ENCODE data around the gene CCDC85C.
"Not testable (repeated sequence)": the region's sequence is repeated elsewhere in the genome, so short reads cannot be mapped to it uniquely, and the experiment has no call there.

The CCDC85C gene

DNA sequence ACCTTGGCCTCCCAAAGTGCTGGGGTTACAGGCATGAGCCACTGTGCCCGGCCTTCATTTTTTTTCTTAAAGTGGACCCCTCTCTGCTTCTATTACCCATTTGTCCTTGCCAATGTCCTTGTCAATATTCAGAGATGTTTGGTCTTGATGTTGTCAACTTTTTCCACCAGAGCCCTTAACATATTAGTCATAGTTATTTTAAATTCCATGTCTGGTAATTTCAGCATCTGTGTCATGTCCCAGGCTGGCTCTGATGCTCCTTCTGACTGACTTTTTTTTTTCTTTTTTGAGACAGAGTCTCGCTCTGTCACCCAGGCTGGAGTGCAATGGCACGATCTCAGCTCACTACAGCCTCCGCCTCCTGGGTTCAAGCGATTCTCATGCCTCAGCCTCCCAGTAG lies 38.8 kb upstream of the CCDC85C start:
- not testable (repeated sequence) for H3K27me3 ChIP-seq (ENCODE audit: insufficient read depth, low read length); H2AFZ ChIP-seq (ENCODE audit: low read depth, low read length); H3K4me1 ChIP-seq (ENCODE audit: insufficient read depth, low read length); H3K9me3 ChIP-seq (ENCODE audit: low read length); H3K36me3 ChIP-seq (ENCODE audit: insufficient read depth, low read length); H3K4me3 ChIP-seq (ENCODE audit: low read length)

- H3K4me3 ChIP-seq (ENCODE audit: low read length) = no peak overlapping the region
- no peaks in the 10 kb centered on the region for H3K27me3 ChIP-seq (ENCODE audit: insufficient read depth, low read length)
- no peaks in the 10 kb centered on the region for H3K36me3 ChIP-seq (ENCODE audit: insufficient read depth, low read length)
- no peak overlapping the region for H2AFZ ChIP-seq (ENCODE audit: low read depth, low read length)
- H3K4me1 ChIP-seq (ENCODE audit: insufficient read depth, low read length) = peaks cover 5% of the 10 kb centered on the region
- no peaks in the 10 kb centered on the region for H3K9me3 ChIP-seq (ENCODE audit: low read length)
Measured at GRCh38 chr14:99637624-99638023, 33.6 kb upstream of the CCDC85C start.

- Histone ChIP-seq H3K4me3 (ENCODE audit: low read length) (no peak overlapping the region), H2AFZ (ENCODE audit: low read depth, low read length) (no peak overlapping the region), H3K36me3 (ENCODE audit: insufficient read depth, low read length) (no peaks in the 10 kb centered on the region), H3K4me1 (ENCODE audit: insufficient read depth, low read length) (peaks cover 5% of the 10 kb centered on the region), H3K27me3 (ENCODE audit: insufficient read depth, low read length) (no peaks in the 10 kb centered on the region), H3K9me3 (ENCODE audit: low read length) (no peaks in the 10 kb centered on the region)
Measured at GRCh38 chr14:99636487-99636886, 32.5 kb upstream of the CCDC85C start.

- Histone ChIP-seq H3K36me3 (ENCODE audit: insufficient read depth, low read length) (no peaks in the 10 kb centered on the region), H3K9me3 (ENCODE audit: low read length) (no peaks in the 10 kb centered on the region)
Measured at GRCh38 chr14:99635116-99635515, 31.1 kb upstream of the CCDC85C start.

GRCh38 chr14:99634443-99634842 lies 30.4 kb upstream of the CCDC85C start:
- H3K4me3 ChIP-seq (ENCODE audit: low read length) = no peak overlapping the region
- H3K27me3 ChIP-seq (ENCODE audit: insufficient read depth, low read length) = no peaks in the 10 kb centered on the region
- H3K36me3 ChIP-seq (ENCODE audit: insufficient read depth, low read length) = no peaks in the 10 kb centered on the region

More at GRCh38 chr14:99635116-99635515, 31.1 kb upstream of the CCDC85C start:
- Histone ChIP-seq H2AFZ (ENCODE audit: low read depth, low read length) (no peak overlapping the region), H3K4me1 (ENCODE audit: insufficient read depth, low read length) (peaks cover 5% of the 10 kb centered on the region), H3K4me3 (ENCODE audit: low read length) (no peak overlapping the region), H3K27me3 (ENCODE audit: insufficient read depth, low read length) (no peaks in the 10 kb centered on the region)

DNA sequence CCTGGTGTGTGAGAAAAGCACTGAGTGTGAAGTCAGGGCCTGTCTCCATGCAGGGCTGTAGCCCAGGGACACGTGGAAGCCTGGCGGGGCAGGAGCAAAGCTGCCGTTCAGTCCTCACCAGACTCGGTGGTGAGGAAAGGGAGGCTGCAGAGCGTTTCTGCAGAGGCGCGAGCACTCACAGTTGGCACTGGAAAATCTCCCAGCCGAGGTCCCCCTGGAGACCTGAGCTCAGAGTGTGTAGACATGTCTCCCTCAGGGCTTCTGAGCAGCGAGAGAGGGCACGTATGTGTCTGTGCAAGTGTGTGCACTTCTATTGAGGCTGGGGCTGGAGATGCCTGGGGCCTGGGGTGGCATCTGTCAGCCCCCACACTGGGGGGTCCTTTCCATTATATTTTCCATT lies 29.9 kb upstream of the CCDC85C start:
- no peaks in the 10 kb centered on the region for H3K27me3 ChIP-seq (ENCODE audit: insufficient read depth, low read length)
- peaks cover 7% of the 10 kb centered on the region for H3K4me1 ChIP-seq (ENCODE audit: insufficient read depth, low read length)
- H3K4me3 ChIP-seq (ENCODE audit: low read length) = no peak overlapping the region
- H3K36me3 ChIP-seq (ENCODE audit: insufficient read depth, low read length) = no peaks in the 10 kb centered on the region
- no peak overlapping the region for H2AFZ ChIP-seq (ENCODE audit: low read depth, low read length)
- no peaks in the 10 kb centered on the region for H3K9me3 ChIP-seq (ENCODE audit: low read length)

More at GRCh38 chr14:99634443-99634842, 30.4 kb upstream of the CCDC85C start:
- H3K4me1 ChIP-seq (ENCODE audit: insufficient read depth, low read length) = peaks cover 5% of the 10 kb centered on the region
- no peak overlapping the region for H2AFZ ChIP-seq (ENCODE audit: low read depth, low read length)
- no peaks in the 10 kb centered on the region for H3K9me3 ChIP-seq (ENCODE audit: low read length)

GRCh38 chr14:99633141-99633540 lies 29.1 kb upstream of the CCDC85C start:
- no peak overlapping the region for H3K4me3 ChIP-seq (ENCODE audit: low read length)
- H2AFZ ChIP-seq (ENCODE audit: low read depth, low read length) = no peak overlapping the region
- H3K36me3 ChIP-seq (ENCODE audit: insufficient read depth, low read length) = no peaks in the 10 kb centered on the region
- peaks cover 7% of the 10 kb centered on the region for H3K4me1 ChIP-seq (ENCODE audit: insufficient read depth, low read length)
- H3K27me3 ChIP-seq (ENCODE audit: insufficient read depth, low read length) = no peaks in the 10 kb centered on the region
- no peaks in the 10 kb centered on the region for H3K9me3 ChIP-seq (ENCODE audit: low read length)

DNA sequence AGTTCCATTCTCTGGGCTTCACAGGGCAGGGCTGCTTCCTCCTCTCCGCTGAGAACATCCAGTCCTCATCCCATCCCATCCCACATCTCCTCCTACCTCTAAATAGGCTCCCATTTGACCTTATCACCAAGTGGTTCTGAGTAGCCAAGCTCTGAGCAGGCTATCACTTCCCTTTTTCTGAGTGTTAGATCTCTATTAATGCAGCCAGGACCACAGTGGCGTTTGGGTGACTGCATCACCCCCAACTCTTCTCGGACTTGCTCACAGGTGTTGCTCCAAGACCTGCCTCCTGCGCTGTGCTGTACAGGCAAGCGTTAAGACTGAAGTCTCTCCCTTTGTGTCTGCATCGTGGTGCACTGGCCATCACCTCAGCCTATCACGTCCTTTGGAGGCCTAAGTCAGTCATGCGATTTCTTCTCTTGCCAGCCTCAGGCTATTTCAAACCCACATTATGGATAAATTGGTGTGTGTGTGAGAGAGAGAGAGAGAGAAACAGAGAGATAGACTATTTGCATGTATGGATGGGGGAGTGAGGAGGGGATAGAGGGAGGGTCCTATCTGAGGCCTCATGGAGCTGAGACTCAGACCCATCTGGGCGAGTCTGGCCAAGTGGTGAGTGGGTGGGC lies 28.5 kb upstream of the CCDC85C start:
- Histone ChIP-seq H3K36me3 (ENCODE audit: insufficient read depth, low read length) (no peaks in the 10 kb centered on the region), H3K4me3 (ENCODE audit: low read length) (no peak overlapping the region), H3K9me3 (ENCODE audit: low read length) (no peaks in the 10 kb centered on the region), H3K27me3 (ENCODE audit: insufficient read depth, low read length) (no peaks in the 10 kb centered on the region), H2AFZ (ENCODE audit: low read depth, low read length) (no peak overlapping the region), H3K4me1 (ENCODE audit: insufficient read depth, low read length) (peaks cover 7% of the 10 kb centered on the region)

DNA sequence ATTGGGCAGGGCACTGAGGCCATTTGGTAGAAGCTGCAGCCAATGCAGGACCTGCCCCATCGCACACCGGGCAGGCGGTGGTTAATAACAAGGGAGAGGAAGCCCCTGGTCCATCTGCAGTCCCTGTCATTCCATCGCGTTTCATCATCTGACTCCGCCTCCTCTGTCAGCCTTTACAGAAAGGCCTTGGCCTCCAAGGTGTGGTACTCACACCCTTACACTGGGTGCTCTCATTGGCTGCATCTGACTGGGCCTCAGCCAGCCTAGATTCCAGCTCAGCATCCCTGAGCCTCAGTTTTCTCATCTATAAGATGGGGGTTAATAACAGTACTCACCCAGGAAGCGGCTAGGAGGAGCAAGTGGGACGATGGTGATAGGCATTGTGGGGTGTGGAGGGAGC lies 26.2 kb upstream of the CCDC85C start:
- H3K9me3 ChIP-seq (ENCODE audit: low read length) = no peaks in the 10 kb centered on the region
- no peak overlapping the region for H3K4me3 ChIP-seq (ENCODE audit: low read length)

GRCh38 chr14:99628887-99629618 lies 25.0 kb upstream of the CCDC85C start:
- H3K4me1 ChIP-seq (ENCODE audit: insufficient read depth, low read length) = peaks cover 3% of the 10 kb centered on the region
- no peak overlapping the region for H2AFZ ChIP-seq (ENCODE audit: low read depth, low read length)
- H3K27me3 ChIP-seq (ENCODE audit: insufficient read depth, low read length) = no peaks in the 10 kb centered on the region
- H3K4me3 ChIP-seq (ENCODE audit: low read length) = no peak overlapping the region
- no peaks in the 10 kb centered on the region for H3K36me3 ChIP-seq (ENCODE audit: insufficient read depth, low read length)
- H3K9me3 ChIP-seq (ENCODE audit: low read length) = no peaks in the 10 kb centered on the region

More for the DNA sequence above, 26.2 kb upstream of the CCDC85C start:
- Histone ChIP-seq H2AFZ (ENCODE audit: low read depth, low read length) (no peak overlapping the region), H3K4me1 (ENCODE audit: insufficient read depth, low read length) (peaks cover 7% of the 10 kb centered on the region), H3K27me3 (ENCODE audit: insufficient read depth, low read length) (no peaks in the 10 kb centered on the region), H3K36me3 (ENCODE audit: insufficient read depth, low read length) (no peaks in the 10 kb centered on the region)

DNA sequence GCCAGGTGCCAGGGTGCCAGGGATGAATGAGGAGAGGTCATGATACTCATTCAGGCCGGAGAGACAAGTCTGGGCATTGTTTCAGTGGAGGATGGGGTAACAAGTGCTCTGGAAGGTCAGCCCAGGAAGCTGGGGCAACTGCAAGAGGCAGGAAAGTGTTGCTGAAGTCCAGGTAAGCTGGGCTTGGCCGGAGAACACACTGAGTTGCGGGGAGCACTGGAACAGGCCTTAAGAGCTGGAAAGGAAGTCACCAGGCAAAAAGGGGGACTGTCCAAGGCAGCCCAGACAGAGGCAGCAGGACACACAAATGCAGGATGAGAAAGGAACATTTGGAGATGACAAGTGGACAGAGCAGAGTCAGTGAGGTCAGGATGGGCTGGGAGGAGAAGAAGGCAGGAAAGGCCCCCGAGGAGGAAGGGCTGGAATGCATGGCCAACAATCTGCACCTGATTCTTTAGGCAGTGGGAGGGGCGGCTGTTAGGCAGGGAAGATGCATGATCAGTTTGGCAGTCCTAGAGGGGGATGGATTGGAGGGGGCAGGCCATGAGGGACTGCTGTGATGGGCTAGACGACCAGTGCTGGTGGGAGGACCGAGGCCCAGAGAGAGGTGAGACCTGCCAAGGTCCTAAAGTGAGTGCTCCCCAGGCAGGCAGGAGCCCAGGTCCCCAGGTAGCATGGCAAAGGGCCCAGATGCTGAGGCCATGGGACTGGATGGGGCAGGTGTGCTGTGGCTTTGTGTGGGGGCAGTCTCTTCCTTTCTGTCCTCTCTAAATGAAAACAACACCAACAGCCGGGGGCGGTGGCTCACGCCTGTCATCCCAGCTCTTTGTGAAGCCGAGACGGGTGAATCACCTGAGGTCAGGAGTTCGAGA lies 23.7 kb upstream of the CCDC85C start:
- Histone ChIP-seq H3K4me3 (ENCODE audit: low read length) (no peak overlapping the region), H2AFZ (ENCODE audit: low read depth, low read length) (no peak overlapping the region), H3K36me3 (ENCODE audit: insufficient read depth, low read length) (no peaks in the 10 kb centered on the region), H3K4me1 (ENCODE audit: insufficient read depth, low read length) (peaks cover 3% of the 10 kb centered on the region), H3K9me3 (ENCODE audit: low read length) (no peaks in the 10 kb centered on the region), H3K27me3 (ENCODE audit: insufficient read depth, low read length) (no peaks in the 10 kb centered on the region)

DNA sequence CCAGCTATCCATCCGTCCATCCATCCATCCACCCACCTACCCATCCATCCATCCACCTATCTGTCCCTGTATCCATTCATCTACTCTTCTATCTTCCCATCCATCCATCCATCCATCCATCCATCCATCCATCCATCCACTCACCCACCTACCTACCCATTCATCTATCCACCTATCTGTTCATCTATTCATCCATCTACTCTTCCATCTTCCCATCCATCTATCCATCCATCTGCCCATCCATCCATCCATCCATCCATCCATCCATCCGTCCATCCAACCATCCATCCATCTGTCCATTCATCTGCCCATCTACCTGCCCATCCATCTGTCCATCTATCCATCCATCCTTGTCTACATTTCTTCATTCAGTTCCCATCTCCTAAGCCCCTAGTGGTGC lies 23.1 kb upstream of the CCDC85C start:
- Histone ChIP-seq H3K36me3 (ENCODE audit: insufficient read depth, low read length) (no peaks in the 10 kb centered on the region), H3K27me3 (ENCODE audit: insufficient read depth, low read length) (no peaks in the 10 kb centered on the region), H3K4me3 (ENCODE audit: low read length) (no peak overlapping the region), H2AFZ (ENCODE audit: low read depth, low read length) (no peak overlapping the region), H3K4me1 (ENCODE audit: insufficient read depth, low read length) (peaks cover 4% of the 10 kb centered on the region), H3K9me3 (ENCODE audit: low read length) (no peaks in the 10 kb centered on the region)

- Histone ChIP-seq H3K4me1 (ENCODE audit: insufficient read depth, low read length) (peaks cover 6% of the 10 kb centered on the region), H3K27me3 (ENCODE audit: insufficient read depth, low read length) (no peaks in the 10 kb centered on the region), H2AFZ (ENCODE audit: low read depth, low read length) (no peak overlapping the region), H3K4me3 (ENCODE audit: low read length) (no peak overlapping the region), H3K9me3 (ENCODE audit: low read length) (no peaks in the 10 kb centered on the region), H3K36me3 (ENCODE audit: insufficient read depth, low read length) (no peaks in the 10 kb centered on the region)
Measured at GRCh38 chr14:99626041-99626648, 22.1 kb upstream of the CCDC85C start.
